WERI-Rb-1 (cell line): Measurements from ENCODE around the gene SCAMP5.

Experiments
- DNase-seq: peaks from one replicate; pipeline ENCODE4 v3.0.0-alpha.2; 2020
- H3K27ac ChIP-seq: fragments of 250-450 bp; sonication (Bioruptor Pico); 2 replicates; pipeline ENCODE4 v1.5.1; 2020; ENCODE audit warnings: mild to moderate bottlenecking, moderate library complexity
- H3K27me3 ChIP-seq: fragments of 250-450 bp; sonication (Bioruptor Pico); 2 replicates; pipeline ENCODE4 v1.5.1; 2021; ENCODE audit warnings: mild to moderate bottlenecking, low read depth, moderate library complexity; ENCODE audit not compliant: insufficient read depth, severe bottlenecking
- H3K36me3 ChIP-seq: fragments of 250-450 bp; sonication (Bioruptor Pico); 2 replicates; pipeline ENCODE4 v1.5.1; 2020; ENCODE audit warnings: mild to moderate bottlenecking, moderate library complexity
- H3K4me3 ChIP-seq: 2 replicates; pipeline ENCODE4 v1.5.1; 2011; ENCODE audit warnings: low read depth, mild to moderate bottlenecking, control low read depth, low read length
- H3K9me3 ChIP-seq: fragments of 250-450 bp; sonication (Bioruptor Pico); 2 replicates; pipeline ENCODE4 v1.5.1; 2021; ENCODE audit warnings: mild to moderate bottlenecking, moderate library complexity; ENCODE audit not compliant: severe bottlenecking
- CTCF ChIP-seq: IDR thresholded peaks from 2 replicates; pipeline ENCODE4 v1.5.1; 2011; ENCODE audit warnings: low read depth, mild to moderate bottlenecking, control low read depth, inconsistent platforms, low read length

Gene SCAMP5

GRCh38 chr15:75034615-75035014 is 39.3 kb downstream of the SCAMP5 start:
- H3K27me3 ChIP-seq: no peaks in the 10 kb centered on the region
- H3K27ac ChIP-seq: no peak overlapping the region
- no peaks in the 10 kb centered on the region for H3K9me3 ChIP-seq
- no peaks in the 10 kb centered on the region for H3K36me3 ChIP-seq
- no peak for DNase-seq
- no peak overlapping the region for H3K4me3 ChIP-seq
- TF ChIP-seq CTCF: no peak

- no peak for TF ChIP-seq CTCF
- Histone ChIP-seq H3K36me3 (no peaks in the 10 kb centered on the region), H3K27me3 (no peaks in the 10 kb centered on the region), H3K4me3 (no peak overlapping the region), H3K9me3 (no peaks in the 10 kb centered on the region), H3K27ac (no peak overlapping the region)
- DNase-seq: no peak
These were observed 40.9 kb downstream of the SCAMP5 start for GRCh38 chr15:75036212-75036616.

GRCh38 chr15:75037685-75038084 is 42.3 kb downstream of the SCAMP5 start:
- H3K36me3 ChIP-seq: no peaks in the 10 kb centered on the region
- H3K27ac ChIP-seq: no peak overlapping the region
- DNase-seq: no peak
- no peaks in the 10 kb centered on the region for H3K27me3 ChIP-seq
- TF ChIP-seq CTCF: no peak
- H3K9me3 ChIP-seq: no peaks in the 10 kb centered on the region
- H3K4me3 ChIP-seq: no peak overlapping the region

- Histone ChIP-seq H3K4me3 (no peak overlapping the region), H3K27me3 (no peaks in the 10 kb centered on the region), H3K9me3 (no peaks in the 10 kb centered on the region), H3K27ac (no peak overlapping the region), H3K36me3 (no peaks in the 10 kb centered on the region)
- DNase-seq: no peak
- no peak for TF ChIP-seq CTCF
These were observed 42.9 kb downstream of the SCAMP5 start for GRCh38 chr15:75038231-75038630.

- Histone ChIP-seq H3K9me3 (no peaks in the 10 kb centered on the region), H3K36me3 (no peaks in the 10 kb centered on the region), H3K27me3 (no peaks in the 10 kb centered on the region), H3K4me3 (no peak overlapping the region), H3K27ac (no peak overlapping the region)
- TF ChIP-seq CTCF: peak; percentile 93
- peak; percentile 81 for DNase-seq
These were observed 47.6 kb downstream of the SCAMP5 start for GRCh38 chr15:75042730-75043508.
